ENCODE data around the gene ULBP2. TPM values are rescaled to one million over a fixed set of nuclear protein-coding genes. Genes with fewer than 3 reads are reported as not detected.

The ULBP2 gene
- polyA plus RNA-seq, 1 donor (not counting 4 experiments of a cell fraction or from before 2014, with no cell fraction given), result 11.8 TPM

DNA sequence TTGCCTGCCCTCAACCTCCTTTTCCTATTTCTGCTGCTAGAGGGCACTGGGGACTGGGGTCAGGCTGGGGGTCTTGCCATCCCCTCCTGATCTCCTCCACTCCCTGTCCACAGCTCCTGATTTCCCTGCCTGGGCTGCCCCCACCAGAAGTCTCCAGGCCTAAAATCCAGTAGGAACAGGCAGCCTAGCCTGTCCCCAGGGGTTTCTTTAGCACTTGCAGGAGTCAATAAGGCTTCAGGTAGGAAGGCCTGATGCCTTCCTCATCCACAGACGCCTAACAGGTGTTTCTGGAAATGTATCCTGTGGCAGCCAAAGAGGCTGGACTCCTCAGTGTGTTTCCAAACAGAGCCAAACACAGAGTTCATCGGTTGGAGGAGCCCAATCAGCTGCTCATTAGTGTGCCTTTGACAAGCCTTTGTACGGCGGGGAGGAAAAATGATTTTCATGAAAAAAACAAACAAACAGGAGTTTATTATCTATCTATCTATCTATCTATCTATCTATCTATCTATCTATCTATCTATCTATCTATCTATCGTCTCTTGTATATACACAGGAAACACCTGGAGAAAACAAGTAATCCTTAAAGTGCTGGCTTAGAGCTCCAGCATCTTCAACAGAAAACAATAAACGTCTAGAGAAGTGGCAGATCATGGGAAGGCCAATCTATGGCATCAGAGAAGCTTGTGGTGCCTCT is 40.2 kb upstream of the ULBP2 start:
- H3K79me2 ChIP-seq (ENCODE audit: control insufficient read depth, insufficient read depth, low read length), result no peaks in the 10 kb centered on the region

GRCh38 chr6:149903938-149904611 is 37.7 kb upstream of the ULBP2 start:
- Histone ChIP-seq H4K20me1 (ENCODE audit: control insufficient read depth, extremely low read depth, insufficient read depth, low read length) (no peaks in the 10 kb centered on the region), H3K9me1 (ENCODE audit: control insufficient read depth, extremely low read depth, insufficient read depth, low read length) (no peaks in the 10 kb centered on the region), H3K27me3 (ENCODE audit: control insufficient read depth, extremely low read depth, insufficient read depth, low read length) (no peaks in the 10 kb centered on the region), H3K4me2 (ENCODE audit: control insufficient read depth, extremely low read depth, insufficient read depth, low read depth, low read length) (no peak overlapping the region), H3K4me1 (ENCODE audit: control insufficient read depth, extremely low read depth, insufficient read depth, low read length) (peaks cover 21% of the 10 kb centered on the region), H3K36me3 (ENCODE audit: control insufficient read depth in 2 of 2, extremely low read depth in 1 of 2, insufficient read depth in 2 of 2, low read length in 2 of 2) (no peaks in the 10 kb centered on the region), H3K9ac (ENCODE audit: control insufficient read depth, extremely low read depth, insufficient read depth, low read length) (no peak overlapping the region), H3K27ac (ENCODE audit: control insufficient read depth, insufficient read depth, low read length) (no peak overlapping the region), H3K9me3 (ENCODE audit: control insufficient read depth, low read depth, low read length) (peaks cover 1% of the 10 kb centered on the region), H2AFZ (ENCODE audit: control insufficient read depth, low read length) (no peak overlapping the region), H3K79me2 (ENCODE audit: control insufficient read depth, insufficient read depth, low read length) (no peaks in the 10 kb centered on the region), H3K4me3 (ENCODE audit: control insufficient read depth in 2 of 3, extremely low read depth in 1 of 3, insufficient read depth in 2 of 3, low read depth in 1 of 3, low read length in 3 of 3) (no peak overlapping the region)
- no peak for FAIRE-seq
- DNase-seq (ENCODE audit: low read depth, low spot score), result no peak
- dilution Hi-C loops (cut with MboI; ENCODE audit: extremely low pct_ligation_motif_present, low sequenced_read_pairs), result no loop called here
- TF ChIP-seq, protein P1, sequence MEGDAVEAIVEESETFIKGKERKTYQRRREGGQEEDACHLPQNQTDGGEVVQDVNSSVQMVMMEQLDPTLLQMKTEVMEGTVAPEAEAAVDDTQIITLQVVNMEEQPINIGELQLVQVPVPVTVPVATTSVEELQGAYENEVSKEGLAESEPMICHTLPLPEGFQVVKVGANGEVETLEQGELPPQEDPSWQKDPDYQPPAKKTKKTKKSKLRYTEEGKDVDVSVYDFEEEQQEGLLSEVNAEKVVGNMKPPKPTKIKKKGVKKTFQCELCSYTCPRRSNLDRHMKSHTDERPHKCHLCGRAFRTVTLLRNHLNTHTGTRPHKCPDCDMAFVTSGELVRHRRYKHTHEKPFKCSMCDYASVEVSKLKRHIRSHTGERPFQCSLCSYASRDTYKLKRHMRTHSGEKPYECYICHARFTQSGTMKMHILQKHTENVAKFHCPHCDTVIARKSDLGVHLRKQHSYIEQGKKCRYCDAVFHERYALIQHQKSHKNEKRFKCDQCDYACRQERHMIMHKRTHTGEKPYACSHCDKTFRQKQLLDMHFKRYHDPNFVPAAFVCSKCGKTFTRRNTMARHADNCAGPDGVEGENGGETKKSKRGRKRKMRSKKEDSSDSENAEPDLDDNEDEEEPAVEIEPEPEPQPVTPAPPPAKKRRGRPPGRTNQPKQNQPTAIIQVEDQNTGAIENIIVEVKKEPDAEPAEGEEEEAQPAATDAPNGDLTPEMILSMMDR (optimal IDR thresholded peaks at IDR 0.05 in 1 of 3, IDR thresholded peaks at IDR 0.05 in 1 of 3, conservative IDR thresholded peaks at IDR 0.05 in 1 of 3; ENCODE audit: extremely low read depth in 1 of 3, insufficient read depth in 2 of 3, low read length in 3 of 3), result no peak
- TF ChIP-seq EZH2 (IDR thresholded peaks at IDR 0.05; ENCODE audit: low read length), result no peak

More for the DNA sequence above, 40.2 kb upstream of the ULBP2 start:
- peaks cover 40% of the 10 kb centered on the region for H3K4me1 ChIP-seq (ENCODE audit: control insufficient read depth, extremely low read depth, insufficient read depth, low read length)
- no peak for DNase-seq (ENCODE audit: low read depth, low spot score)
- H3K27ac ChIP-seq (ENCODE audit: control insufficient read depth, insufficient read depth, low read length), result no peak overlapping the region
- no peak overlapping the region for H3K9ac ChIP-seq (ENCODE audit: control insufficient read depth, extremely low read depth, insufficient read depth, low read length)
- no peak overlapping the region for H3K4me3 ChIP-seq (ENCODE audit: control insufficient read depth in 2 of 3, extremely low read depth in 1 of 3, insufficient read depth in 2 of 3, low read depth in 1 of 3, low read length in 3 of 3)
- no peaks in the 10 kb centered on the region for H3K9me3 ChIP-seq (ENCODE audit: control insufficient read depth, low read depth, low read length)
- dilution Hi-C loops (cut with MboI; ENCODE audit: extremely low pct_ligation_motif_present, low sequenced_read_pairs), result no loop called here
- H3K9me1 ChIP-seq (ENCODE audit: control insufficient read depth, extremely low read depth, insufficient read depth, low read length), result no peaks in the 10 kb centered on the region
- H4K20me1 ChIP-seq (ENCODE audit: control insufficient read depth, extremely low read depth, insufficient read depth, low read length), result no peaks in the 10 kb centered on the region
- H2AFZ ChIP-seq (ENCODE audit: control insufficient read depth, low read length), result no peak overlapping the region
- H3K27me3 ChIP-seq (ENCODE audit: control insufficient read depth, extremely low read depth, insufficient read depth, low read length), result no peaks in the 10 kb centered on the region
- TF ChIP-seq, protein P1 (optimal IDR thresholded peaks at IDR 0.05 in 1 of 3, IDR thresholded peaks at IDR 0.05 in 1 of 3, conservative IDR thresholded peaks at IDR 0.05 in 1 of 3; ENCODE audit: extremely low read depth in 1 of 3, insufficient read depth in 2 of 3, low read length in 3 of 3), result no peak
- no peak for TF ChIP-seq EZH2 (IDR thresholded peaks at IDR 0.05; ENCODE audit: low read length)
- H3K4me2 ChIP-seq (ENCODE audit: control insufficient read depth, extremely low read depth, insufficient read depth, low read depth, low read length), result no peak overlapping the region
- no peak for FAIRE-seq
- H3K36me3 ChIP-seq (ENCODE audit: control insufficient read depth in 2 of 2, extremely low read depth in 1 of 2, insufficient read depth in 2 of 2, low read length in 2 of 2), result no peaks in the 10 kb centered on the region

Measured in keratinocyte (primary cell).